ENCODE measurements around the gene ZC3H4. TPM values are rescaled to one million over a fixed set of nuclear protein-coding genes. Genes with fewer than 3 reads are reported as not detected.

ZC3H4 gene
- total and polyA plus RNA-seq, 2 of the 8 experiments (the other 6 are each of a cell fraction or from before 2014, with no cell fraction given): 6.6 to 92.0 TPM

DNA sequence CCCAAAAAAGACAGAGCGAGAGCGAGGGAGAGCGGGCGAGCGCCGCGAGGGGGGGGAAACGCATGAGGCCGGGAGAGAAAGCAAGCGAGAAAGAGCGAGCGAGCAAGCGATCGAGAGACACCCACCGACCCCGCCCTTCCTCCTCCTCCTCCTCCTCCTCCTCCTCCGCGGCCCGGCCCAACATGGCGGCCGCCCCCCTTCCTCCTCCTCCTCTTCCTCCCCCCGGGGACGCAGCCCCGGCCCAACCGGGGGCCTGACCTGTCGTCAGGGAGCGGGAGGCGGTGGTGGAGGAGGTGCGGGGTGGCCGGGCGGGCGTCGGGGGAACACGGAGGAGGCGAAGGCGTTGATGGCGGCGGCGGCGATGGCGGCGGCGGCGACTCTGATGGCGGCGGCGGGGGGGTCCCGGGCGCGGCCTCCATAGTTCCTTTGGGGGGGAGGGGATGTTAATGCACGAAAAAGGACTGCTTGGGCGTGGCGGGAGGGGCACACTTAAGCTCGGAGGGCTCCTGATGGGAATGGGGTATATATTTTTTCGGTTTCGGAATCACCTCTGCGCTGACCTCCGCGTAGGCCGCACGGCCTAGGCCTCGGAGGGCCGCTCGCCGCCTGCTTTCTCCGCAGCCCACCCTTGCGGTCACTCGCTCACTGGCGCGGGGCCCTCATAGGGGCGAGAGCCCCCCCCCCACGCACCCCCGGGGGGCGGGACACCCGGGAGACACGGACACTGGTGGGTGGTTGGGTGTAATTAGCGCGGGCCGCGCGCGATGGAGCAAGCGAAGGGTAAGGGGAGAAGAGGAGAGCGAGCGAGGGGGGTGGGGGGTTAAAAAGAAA, 1.2 kb downstream of the ZC3H4 start (continued):
- no peak for TF ChIP-seq EP300 (IDR thresholded peaks at IDR 0.05; ENCODE audit: borderline replicate concordance in 1 of 2, low read depth in 2 of 2, low read length in 2 of 2)
- TF ChIP-seq, protein P1, sequence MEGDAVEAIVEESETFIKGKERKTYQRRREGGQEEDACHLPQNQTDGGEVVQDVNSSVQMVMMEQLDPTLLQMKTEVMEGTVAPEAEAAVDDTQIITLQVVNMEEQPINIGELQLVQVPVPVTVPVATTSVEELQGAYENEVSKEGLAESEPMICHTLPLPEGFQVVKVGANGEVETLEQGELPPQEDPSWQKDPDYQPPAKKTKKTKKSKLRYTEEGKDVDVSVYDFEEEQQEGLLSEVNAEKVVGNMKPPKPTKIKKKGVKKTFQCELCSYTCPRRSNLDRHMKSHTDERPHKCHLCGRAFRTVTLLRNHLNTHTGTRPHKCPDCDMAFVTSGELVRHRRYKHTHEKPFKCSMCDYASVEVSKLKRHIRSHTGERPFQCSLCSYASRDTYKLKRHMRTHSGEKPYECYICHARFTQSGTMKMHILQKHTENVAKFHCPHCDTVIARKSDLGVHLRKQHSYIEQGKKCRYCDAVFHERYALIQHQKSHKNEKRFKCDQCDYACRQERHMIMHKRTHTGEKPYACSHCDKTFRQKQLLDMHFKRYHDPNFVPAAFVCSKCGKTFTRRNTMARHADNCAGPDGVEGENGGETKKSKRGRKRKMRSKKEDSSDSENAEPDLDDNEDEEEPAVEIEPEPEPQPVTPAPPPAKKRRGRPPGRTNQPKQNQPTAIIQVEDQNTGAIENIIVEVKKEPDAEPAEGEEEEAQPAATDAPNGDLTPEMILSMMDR (IDR thresholded peaks at IDR 0.05; ENCODE audit: control extremely low read depth in 1 of 3, insufficient read depth in 1 of 3, low read depth in 1 of 3, low read length in 3 of 3): no peak
- TF ChIP-seq CTBP2 (IDR thresholded peaks at IDR 0.05; ENCODE audit: borderline replicate concordance, insufficient read depth, insufficient read length, low read length): no peak
- TF ChIP-seq KDM1A (IDR thresholded peaks at IDR 0.05; ENCODE audit: borderline replicate concordance, low read length): 0 out of 2 replicates have a peak, but pooled peaks have one; percentile 17
- TF ChIP-seq NRF1 (IDR thresholded peaks at IDR 0.05; ENCODE audit: low read depth, low read length): no peak
- TF ChIP-seq RNF2 (IDR thresholded peaks at IDR 0.05; ENCODE audit: borderline replicate concordance, low read depth, low read length, missing control alignments, poor library complexity, severe bottlenecking): no peak
- TF ChIP-seq, protein P2, sequence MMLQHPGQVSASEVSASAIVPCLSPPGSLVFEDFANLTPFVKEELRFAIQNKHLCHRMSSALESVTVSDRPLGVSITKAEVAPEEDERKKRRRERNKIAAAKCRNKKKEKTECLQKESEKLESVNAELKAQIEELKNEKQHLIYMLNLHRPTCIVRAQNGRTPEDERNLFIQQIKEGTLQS (IDR thresholded peaks at IDR 0.05; ENCODE audit: insufficient read depth, low read depth, low read length): no peak
- TF ChIP-seq SP1 (IDR thresholded peaks at IDR 0.05; ENCODE audit: low read depth, low read length): no peak
- no peak for TF ChIP-seq SIRT6 (IDR thresholded peaks at IDR 0.05; ENCODE audit: low read length)
- peak; percentile 50; the same call in 1 of the 2 replicates for TF ChIP-seq EGR1 (IDR thresholded peaks at IDR 0.05; ENCODE audit: borderline replicate concordance, low read depth, low read length)
- peak; percentile 4; the same call in 1 of the 2 replicates for TF ChIP-seq CREB1 (IDR thresholded peaks at IDR 0.05)
- no peak for TF ChIP-seq BRCA1 (IDR thresholded peaks at IDR 0.05; ENCODE audit: low read depth, low read length)
- no peak for TF ChIP-seq POU5F1 (IDR thresholded peaks at IDR 0.05; ENCODE audit: low read depth, low read length)
- TF ChIP-seq BCL11A (IDR thresholded peaks at IDR 0.05; ENCODE audit: low read depth in 2 of 2, low read length in 2 of 2): no peak
